ENCODE data around the gene TACR2.

Gene TACR2

GRCh38 chr10:69446650-69447151, 30.0 kb upstream of the TACR2 start:
- no peaks in the 10 kb centered on the region for H3K9me3 ChIP-seq (replicated peaks; ENCODE audit: low read length)
- H3K27me3 ChIP-seq (ENCODE audit: control insufficient read depth, insufficient read depth, low read length): peaks cover under 1% of the 10 kb centered on the region
- H3K4me1 ChIP-seq (ENCODE audit: control insufficient read depth, insufficient read depth, low read length): peaks cover 40% of the 10 kb centered on the region
- no peaks in the 10 kb centered on the region for H3K36me3 ChIP-seq (ENCODE audit: insufficient read depth, low read length)
- H3K4me2 ChIP-seq (ENCODE audit: low read length): peak overlapping the region; percentile 49
- peak overlapping the region; percentile 34 for H3K9ac ChIP-seq (ENCODE audit: low read depth, low read length)
- H3K4me3 ChIP-seq (ENCODE audit: low read length): no peak overlapping the region

GRCh38 chr10:69446229-69446628, 29.5 kb upstream of the TACR2 start:
- Histone ChIP-seq H3K27me3 (ENCODE audit: control insufficient read depth, insufficient read depth, low read length) (no peaks in the 10 kb centered on the region), H3K9ac (ENCODE audit: low read depth, low read length) (no peak overlapping the region), H3K4me2 (ENCODE audit: low read length) (peak overlapping the region; percentile 49), H3K4me3 (ENCODE audit: low read length) (no peak overlapping the region), H3K36me3 (ENCODE audit: insufficient read depth, low read length) (no peaks in the 10 kb centered on the region), H3K9me3 (replicated peaks; ENCODE audit: low read length) (no peaks in the 10 kb centered on the region), H3K4me1 (ENCODE audit: control insufficient read depth, insufficient read depth, low read length) (peaks cover 37% of the 10 kb centered on the region)

- H3K4me3 ChIP-seq (ENCODE audit: low read length): no peak overlapping the region
- H3K4me2 ChIP-seq (ENCODE audit: low read length): no peak overlapping the region
- H3K27me3 ChIP-seq (ENCODE audit: control insufficient read depth, insufficient read depth, low read length): no peaks in the 10 kb centered on the region
- no peaks in the 10 kb centered on the region for H3K9me3 ChIP-seq (replicated peaks; ENCODE audit: low read length)
- no peak overlapping the region for H3K9ac ChIP-seq (ENCODE audit: low read depth, low read length)
- H3K4me1 ChIP-seq (ENCODE audit: control insufficient read depth, insufficient read depth, low read length): peaks cover 42% of the 10 kb centered on the region
- H3K36me3 ChIP-seq (ENCODE audit: insufficient read depth, low read length): no peaks in the 10 kb centered on the region
Measured at GRCh38 chr10:69445041-69445440, 28.3 kb upstream of the TACR2 start.

- Histone ChIP-seq H3K4me3 (ENCODE audit: low read length) (no peak overlapping the region), H3K27me3 (ENCODE audit: control insufficient read depth, insufficient read depth, low read length) (no peaks in the 10 kb centered on the region), H3K9me3 (replicated peaks; ENCODE audit: low read length) (no peaks in the 10 kb centered on the region), H3K9ac (ENCODE audit: low read depth, low read length) (no peak overlapping the region), H3K4me1 (ENCODE audit: control insufficient read depth, insufficient read depth, low read length) (peaks cover 51% of the 10 kb centered on the region), H3K4me2 (ENCODE audit: low read length) (no peak overlapping the region), H3K36me3 (ENCODE audit: insufficient read depth, low read length) (no peaks in the 10 kb centered on the region)
Measured at GRCh38 chr10:69443354-69443753, 26.6 kb upstream of the TACR2 start.

DNA sequence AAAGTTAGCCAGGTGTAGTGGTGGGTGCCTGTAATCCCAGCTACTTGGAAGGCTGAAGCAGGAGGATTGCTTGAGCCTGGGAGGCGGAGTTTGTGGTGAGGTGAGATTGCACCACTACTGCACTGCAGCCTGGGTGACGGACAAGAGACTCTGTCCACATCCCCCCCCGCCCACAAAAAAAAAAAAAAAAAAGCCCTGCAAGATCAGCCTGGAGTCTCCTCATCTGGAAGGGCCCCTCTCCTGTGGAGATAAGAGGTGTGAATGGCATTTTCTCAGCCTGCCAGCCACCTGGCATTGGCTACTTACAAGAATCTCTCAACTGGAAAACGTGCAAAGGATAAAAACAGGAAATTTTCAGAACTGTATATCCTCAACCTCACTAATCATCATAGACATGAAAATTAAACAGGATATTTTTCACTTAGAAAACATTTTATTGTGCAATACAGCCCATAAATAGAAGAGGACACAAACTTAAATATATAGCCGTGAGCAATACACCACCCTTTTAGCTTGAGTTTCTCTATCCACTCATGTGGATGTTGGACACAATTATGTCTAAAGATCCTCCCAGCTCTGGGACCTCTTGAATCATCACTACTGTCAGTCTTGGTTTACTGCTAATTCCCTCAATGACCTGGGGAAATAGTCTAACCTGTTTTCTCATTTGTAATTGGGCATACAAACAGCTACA, 23.2 kb upstream of the TACR2 start:
- no peaks in the 10 kb centered on the region for H3K27me3 ChIP-seq (ENCODE audit: control insufficient read depth, insufficient read depth, low read length)
- no peaks in the 10 kb centered on the region for H3K9me3 ChIP-seq (replicated peaks; ENCODE audit: low read length)
- H3K4me2 ChIP-seq (ENCODE audit: low read length): peak overlapping the region; percentile 66
- no peak overlapping the region for H3K9ac ChIP-seq (ENCODE audit: low read depth, low read length)
- H3K4me1 ChIP-seq (ENCODE audit: control insufficient read depth, insufficient read depth, low read length): peaks cover 31% of the 10 kb centered on the region
- no peak overlapping the region for H3K4me3 ChIP-seq (ENCODE audit: low read length)
- H3K36me3 ChIP-seq (ENCODE audit: insufficient read depth, low read length): no peaks in the 10 kb centered on the region

GRCh38 chr10:69439350-69439739, 22.6 kb upstream of the TACR2 start:
- Histone ChIP-seq H3K9ac (ENCODE audit: low read depth, low read length) (no peak overlapping the region), H3K4me3 (ENCODE audit: low read length) (no peak overlapping the region), H3K9me3 (replicated peaks; ENCODE audit: low read length) (no peaks in the 10 kb centered on the region), H3K27me3 (ENCODE audit: control insufficient read depth, insufficient read depth, low read length) (no peaks in the 10 kb centered on the region), H3K4me1 (ENCODE audit: control insufficient read depth, insufficient read depth, low read length) (peaks cover 30% of the 10 kb centered on the region), H3K4me2 (ENCODE audit: low read length) (peak overlapping the region; percentile 66), H3K36me3 (ENCODE audit: insufficient read depth, low read length) (no peaks in the 10 kb centered on the region)

DNA sequence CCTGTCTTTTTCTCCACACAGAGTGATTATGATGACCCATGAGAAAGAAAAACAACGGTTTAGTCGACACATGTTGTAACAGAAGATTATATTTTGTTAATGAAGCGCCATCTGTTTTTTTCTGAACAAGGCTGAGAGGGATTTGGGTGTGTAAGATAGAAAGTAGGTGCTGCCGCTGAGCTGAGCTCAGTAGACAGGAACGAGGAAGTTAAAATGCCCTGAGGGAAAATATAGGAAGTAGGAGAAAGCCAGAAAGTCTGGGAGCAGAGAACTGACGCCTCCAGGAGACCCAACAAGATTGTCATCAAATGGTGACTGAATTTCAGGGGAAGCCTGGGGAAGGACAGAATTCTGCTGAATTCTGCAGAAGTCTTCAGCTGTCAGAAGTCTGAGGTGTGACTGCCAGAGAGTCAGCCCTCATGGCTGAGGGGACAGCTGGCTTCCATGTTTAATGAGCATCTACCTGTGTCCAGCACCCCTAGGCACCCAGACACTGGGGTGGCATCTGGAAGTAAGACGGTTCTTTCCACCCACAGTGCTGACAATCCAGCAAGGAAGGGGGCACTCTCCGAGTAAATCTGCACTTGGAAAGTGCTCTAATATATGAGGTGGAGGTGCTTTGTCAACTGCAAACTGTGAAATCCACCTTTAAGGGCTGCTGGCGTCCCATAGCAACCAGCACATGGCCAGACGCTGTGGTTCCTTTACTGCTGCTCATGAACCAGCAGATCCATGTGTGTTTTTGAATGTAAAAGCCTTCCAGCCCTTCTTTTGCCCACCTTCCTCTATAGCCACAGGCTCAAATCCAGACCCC, 22.0 kb upstream of the TACR2 start:
- Histone ChIP-seq H3K4me2 (ENCODE audit: low read length) (peak overlapping the region; percentile 66), H3K9me3 (replicated peaks; ENCODE audit: low read length) (no peaks in the 10 kb centered on the region), H3K9ac (ENCODE audit: low read depth, low read length) (peak overlapping the region; percentile 57), H3K36me3 (ENCODE audit: insufficient read depth, low read length) (no peaks in the 10 kb centered on the region), H3K4me3 (ENCODE audit: low read length) (peak overlapping the region; percentile 3), H3K4me1 (ENCODE audit: control insufficient read depth, insufficient read depth, low read length) (peaks cover 30% of the 10 kb centered on the region), H3K27me3 (ENCODE audit: control insufficient read depth, insufficient read depth, low read length) (no peaks in the 10 kb centered on the region)

DNA sequence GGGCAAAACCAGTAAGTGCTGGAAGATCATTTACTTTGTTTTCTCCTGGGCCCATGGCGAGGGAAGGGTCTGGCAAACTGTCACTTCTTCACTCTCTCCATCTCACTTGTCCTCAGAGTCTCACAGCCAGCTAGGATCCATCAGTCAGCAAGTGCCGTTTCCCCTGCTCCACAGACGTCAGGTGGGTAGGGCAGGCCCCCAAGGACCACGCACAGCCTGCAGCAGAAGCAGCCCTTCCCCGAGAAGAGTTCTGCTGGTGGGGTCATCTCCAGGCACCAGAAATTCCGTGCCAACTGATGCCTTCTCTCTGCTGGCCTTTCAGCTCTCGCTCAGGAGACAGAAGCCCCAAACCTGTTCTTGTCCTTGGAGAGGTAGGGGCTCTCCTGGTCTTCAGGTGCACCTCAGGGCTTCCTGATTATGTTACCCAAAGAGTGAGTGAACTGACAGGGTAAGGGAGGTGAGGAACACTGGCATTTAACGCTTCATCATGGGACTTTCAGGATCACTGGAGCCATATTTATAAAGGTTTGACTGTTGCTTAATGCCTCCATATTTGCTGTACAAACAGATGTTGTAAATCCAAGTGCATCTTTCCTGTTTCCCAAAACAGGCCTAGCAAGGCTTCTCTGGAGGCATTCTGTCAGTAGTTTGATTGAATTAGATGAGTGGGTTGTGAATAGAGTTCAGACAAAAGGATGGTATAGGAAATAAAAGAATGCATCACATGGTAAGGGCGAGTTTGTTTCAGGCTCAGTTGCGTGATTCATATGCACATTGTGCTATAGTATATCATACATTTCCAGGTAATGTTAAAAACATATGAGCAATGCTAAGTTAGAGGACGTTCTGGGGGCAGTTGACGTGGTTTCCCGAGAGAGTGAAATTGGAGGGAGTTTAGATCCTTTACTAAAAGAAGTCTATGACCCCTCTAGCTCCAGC, 20.9 kb upstream of the TACR2 start:
- no peak overlapping the region for H3K9ac ChIP-seq (ENCODE audit: low read depth, low read length)

DNA sequence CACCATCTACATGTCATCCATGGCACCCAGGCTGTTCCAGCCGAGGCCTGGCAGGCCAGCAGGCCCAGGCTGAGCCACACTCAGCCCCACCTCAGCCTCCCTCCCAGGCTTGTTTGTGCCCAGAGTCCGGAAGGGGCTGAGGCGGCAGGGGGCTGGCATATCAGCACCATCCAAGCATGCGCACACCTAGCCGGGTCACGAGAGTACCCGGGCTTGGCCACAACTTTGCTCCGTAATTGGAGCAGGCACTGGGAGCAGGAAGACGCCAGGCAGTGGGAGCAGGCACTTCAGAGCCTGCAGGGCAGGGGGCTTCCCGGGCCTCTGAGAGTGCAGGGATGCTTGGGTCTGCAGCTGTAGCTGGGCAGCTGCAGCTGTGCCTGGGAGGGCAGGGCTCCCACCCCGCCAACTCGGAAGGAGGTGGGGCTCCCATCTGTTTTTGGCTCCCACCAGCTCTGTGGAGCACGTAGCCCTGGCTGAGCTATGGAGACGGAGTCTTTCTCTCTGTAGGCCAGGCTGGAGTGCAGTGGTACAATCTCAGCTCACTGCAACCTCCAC, 19.3 kb upstream of the TACR2 start:
- no peaks in the 10 kb centered on the region for H3K27me3 ChIP-seq (ENCODE audit: control insufficient read depth, insufficient read depth, low read length)
- H3K9ac ChIP-seq (ENCODE audit: low read depth, low read length): no peak overlapping the region
- no peaks in the 10 kb centered on the region for H3K36me3 ChIP-seq (ENCODE audit: insufficient read depth, low read length)
- no peak overlapping the region for H3K4me3 ChIP-seq (ENCODE audit: low read length)
- H3K4me2 ChIP-seq (ENCODE audit: low read length): no peak overlapping the region
- H3K9me3 ChIP-seq (replicated peaks; ENCODE audit: low read length): no peaks in the 10 kb centered on the region
- H3K4me1 ChIP-seq (ENCODE audit: control insufficient read depth, insufficient read depth, low read length): peaks cover 30% of the 10 kb centered on the region

More for the DNA sequence above, 20.9 kb upstream of the TACR2 start:
- H3K36me3 ChIP-seq (ENCODE audit: insufficient read depth, low read length): no peaks in the 10 kb centered on the region
- H3K27me3 ChIP-seq (ENCODE audit: control insufficient read depth, insufficient read depth, low read length): no peaks in the 10 kb centered on the region
- H3K4me1 ChIP-seq (ENCODE audit: control insufficient read depth, insufficient read depth, low read length): peaks cover 30% of the 10 kb centered on the region
- H3K4me3 ChIP-seq (ENCODE audit: low read length): no peak overlapping the region
- peak overlapping the region; percentile 66 for H3K4me2 ChIP-seq (ENCODE audit: low read length)
- no peaks in the 10 kb centered on the region for H3K9me3 ChIP-seq (replicated peaks; ENCODE audit: low read length)

GRCh38 chr10:69434926-69435325, 18.2 kb upstream of the TACR2 start:
- Histone ChIP-seq H3K4me3 (ENCODE audit: low read length) (no peak overlapping the region), H3K4me2 (ENCODE audit: low read length) (no peak overlapping the region), H3K27me3 (ENCODE audit: control insufficient read depth, insufficient read depth, low read length) (no peaks in the 10 kb centered on the region), H3K36me3 (ENCODE audit: insufficient read depth, low read length) (no peaks in the 10 kb centered on the region), H3K9me3 (replicated peaks; ENCODE audit: low read length) (no peaks in the 10 kb centered on the region), H3K9ac (ENCODE audit: low read depth, low read length) (no peak overlapping the region), H3K4me1 (ENCODE audit: control insufficient read depth, insufficient read depth, low read length) (peaks cover 23% of the 10 kb centered on the region)

GRCh38 chr10:69434169-69434568, 17.5 kb upstream of the TACR2 start:
- H3K4me2 ChIP-seq (ENCODE audit: low read length): no peak overlapping the region
- H3K27me3 ChIP-seq (ENCODE audit: control insufficient read depth, insufficient read depth, low read length): no peaks in the 10 kb centered on the region
- H3K4me3 ChIP-seq (ENCODE audit: low read length): no peak overlapping the region
- H3K9ac ChIP-seq (ENCODE audit: low read depth, low read length): no peak overlapping the region
- H3K36me3 ChIP-seq (ENCODE audit: insufficient read depth, low read length): no peaks in the 10 kb centered on the region
- H3K9me3 ChIP-seq (replicated peaks; ENCODE audit: low read length): no peaks in the 10 kb centered on the region
- peaks cover 16% of the 10 kb centered on the region for H3K4me1 ChIP-seq (ENCODE audit: control insufficient read depth, insufficient read depth, low read length)

Measured in skeletal muscle satellite cell (primary cell).